Measurements from ENCODE around the gene LMAN2.

The LMAN2 gene

GRCh38 chr5:177357459-177358351 lies 6.2 kb upstream of the LMAN2 start, which contains the start of gene RGS14:
Gene RGS14 (plus strand): TSS chr5:177357924. CDS start chr5:177358025, 101 bp downstream.
- DNase-seq (ENCODE audit: insufficient read length, low spot score): no peak
- no peak for TF ChIP-seq CTCF (IDR thresholded peaks at IDR 0.05; ENCODE audit: insufficient read depth, missing control alignments)
- FAIRE-seq: no peak

GRCh38 chr5:177357146-177357458 lies 5.6 kb upstream of the LMAN2 start:
- no peak for FAIRE-seq
- TF ChIP-seq CTCF (IDR thresholded peaks at IDR 0.05; ENCODE audit: insufficient read depth, missing control alignments): no peak
- no peak for DNase-seq (ENCODE audit: insufficient read length, low spot score)

- no peak for TF ChIP-seq CTCF (IDR thresholded peaks at IDR 0.05; ENCODE audit: insufficient read depth, missing control alignments)
- FAIRE-seq (no peak), DNase-seq (ENCODE audit: insufficient read length, low spot score) (no peak)
These were observed 5.3 kb upstream of the LMAN2 start for GRCh38 chr5:177356746-177357145.

DNA sequence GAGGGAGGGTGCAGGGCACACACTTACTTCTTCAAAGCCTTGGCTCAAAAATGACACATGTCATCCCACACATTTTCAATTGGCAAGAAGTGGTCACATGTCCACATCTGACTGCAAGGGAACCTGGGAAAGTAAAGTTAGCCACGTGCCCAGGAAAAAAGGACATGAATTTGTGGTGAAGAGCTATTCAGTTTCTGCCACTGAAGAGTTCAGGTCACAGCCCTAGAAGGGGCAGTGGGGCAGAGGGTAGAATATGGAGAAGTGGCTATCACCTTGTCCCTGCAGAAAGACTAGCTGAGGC lies 4.3 kb upstream of the LMAN2 start:
- DNase-seq (ENCODE audit: insufficient read length, low spot score) (no peak), FAIRE-seq (no peak)
- no peak for TF ChIP-seq CTCF (IDR thresholded peaks at IDR 0.05; ENCODE audit: insufficient read depth, missing control alignments)

DNA sequence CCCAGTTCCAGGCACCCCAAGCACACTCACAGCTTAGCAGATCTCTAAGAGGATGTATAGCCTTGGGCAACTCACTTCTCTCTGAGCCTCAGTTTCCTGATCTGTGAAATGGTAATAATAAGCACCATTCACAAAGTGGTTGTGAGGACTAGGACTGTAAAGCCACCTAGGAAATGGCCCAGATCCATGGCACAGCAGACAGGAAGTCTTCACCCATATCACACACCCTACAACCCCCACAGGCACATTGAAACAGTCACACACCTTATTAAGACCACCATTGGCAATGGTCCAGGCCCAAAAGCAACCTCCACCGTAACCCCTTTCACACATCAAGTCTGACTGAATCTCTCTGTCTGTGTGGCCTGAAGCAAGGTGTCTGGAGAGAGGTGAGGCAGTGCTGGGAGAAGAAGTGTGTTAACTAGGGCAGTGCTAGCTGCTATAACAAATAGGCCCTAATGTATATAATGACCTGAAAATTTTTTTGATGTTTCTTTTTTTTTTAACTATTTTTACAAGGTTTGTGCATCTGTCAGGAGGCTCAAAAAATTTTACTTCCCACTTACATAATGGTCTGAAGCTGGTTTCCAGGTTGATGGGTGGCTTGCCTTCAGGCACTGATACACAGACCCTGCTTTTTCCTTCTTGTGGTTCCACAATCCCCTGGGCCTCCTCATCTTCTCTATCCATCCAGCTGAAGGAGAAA lies 3.8 kb upstream of the LMAN2 start:
- TF ChIP-seq CTCF (IDR thresholded peaks at IDR 0.05; ENCODE audit: insufficient read depth, missing control alignments): no peak
- FAIRE-seq (no peak), DNase-seq (ENCODE audit: insufficient read length, low spot score) (no peak)

- FAIRE-seq: no peak
- no peak for TF ChIP-seq CTCF (IDR thresholded peaks at IDR 0.05; ENCODE audit: insufficient read depth, missing control alignments)
These were observed 3.2 kb upstream of the LMAN2 start for GRCh38 chr5:177354711-177355110.

GRCh38 chr5:177354256-177354655 lies 2.8 kb upstream of the LMAN2 start:
- no peak for TF ChIP-seq CTCF (IDR thresholded peaks at IDR 0.05; ENCODE audit: insufficient read depth, missing control alignments)
- no peak for DNase-seq (ENCODE audit: insufficient read length, low spot score)
- no peak for FAIRE-seq

More at GRCh38 chr5:177354711-177355110, 3.2 kb upstream of the LMAN2 start:
- DNase-seq (ENCODE audit: insufficient read length, low spot score): no peak

All from D721Med (cell line).